GM21447 (cell line): ENCODE measurements around the gene DNAJC18.
A peak's percentile ranks its signal among the peaks of the same experiment; 100 is the strongest.

Experiments
- ATAC-seq: cut with Tn5 transposase; IDR thresholded peaks from one replicate; pipeline ENCODE4 v1.9.1; 2021; ENCODE audit not compliant: unreplicated experiment

The DNAJC18 gene

DNA sequence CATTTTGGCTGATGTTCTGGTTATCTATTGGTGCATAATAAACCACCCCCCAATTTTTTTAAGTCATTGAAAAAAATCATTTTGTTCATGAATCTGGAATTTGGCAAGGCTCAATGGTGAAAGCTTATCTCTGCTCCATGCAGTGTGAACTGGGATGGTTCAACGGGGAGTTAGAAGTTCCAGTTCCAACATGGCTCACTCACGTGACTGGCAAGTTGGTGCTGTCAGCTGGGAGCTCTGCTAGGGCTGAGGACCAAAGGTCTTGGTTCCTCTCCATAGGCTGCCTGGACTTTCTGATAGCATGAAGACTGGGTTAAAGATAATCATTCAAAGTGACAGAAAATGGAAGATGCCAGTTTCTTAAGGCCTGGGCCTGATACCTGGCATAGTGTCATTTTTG, 32.4 kb downstream of the DNAJC18 start:
- ATAC-seq: no peak

DNA sequence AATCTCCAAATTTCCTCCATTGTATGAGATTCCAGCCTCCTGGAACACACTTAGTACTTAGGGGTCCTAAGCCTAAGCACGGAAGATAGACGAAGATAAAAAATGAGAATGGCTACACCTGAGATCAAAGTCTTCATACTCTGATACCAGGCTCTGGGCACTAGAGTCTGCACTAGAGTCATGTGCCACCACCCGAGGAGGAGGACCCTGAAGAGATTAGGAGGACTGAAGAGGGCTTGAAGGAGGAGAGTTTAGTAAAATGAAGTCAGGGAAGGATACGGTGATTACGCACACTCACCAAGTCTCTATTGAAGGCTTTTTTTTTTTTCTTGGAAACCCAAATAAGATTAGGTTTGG, 34.9 kb downstream of the DNAJC18 start:
- no peak for ATAC-seq

DNA sequence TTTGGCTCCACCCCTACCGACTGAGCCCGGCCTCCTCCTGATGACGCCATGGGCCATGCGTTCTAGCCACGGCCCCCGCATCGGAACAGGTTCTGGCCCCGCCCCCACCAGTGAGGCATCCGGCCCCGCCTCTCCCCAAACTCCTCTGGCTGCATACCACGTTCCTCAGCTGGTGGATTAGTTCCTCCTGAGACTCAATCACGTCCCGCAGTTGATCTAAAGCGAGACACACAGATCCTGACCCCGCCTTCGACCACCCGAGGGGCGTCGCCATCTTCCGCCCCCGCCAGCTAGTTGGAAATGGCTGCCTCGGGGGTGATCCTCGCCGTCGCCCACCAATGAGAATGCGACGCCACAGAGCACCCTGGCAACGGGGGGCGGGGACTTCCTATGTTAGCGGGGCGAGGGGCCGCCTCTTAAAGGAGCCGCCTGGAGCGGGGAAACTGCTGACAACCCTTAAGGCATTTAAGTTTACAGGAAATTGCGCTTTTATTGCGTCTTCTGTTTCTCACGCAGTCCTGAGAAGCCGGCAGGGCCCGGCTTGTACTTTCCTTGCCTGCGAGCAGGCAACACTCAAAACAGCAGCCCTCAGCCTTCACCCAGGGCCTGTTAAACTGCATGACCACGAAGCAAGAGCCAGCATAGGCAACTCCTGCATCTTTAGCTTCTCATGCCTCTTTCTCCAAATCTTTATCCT, 35.4 kb downstream of the DNAJC18 start, which contains the start of gene SPATA24:
SPATA24 (minus strand) TSS at position 303 of the 697 bp plus-strand sequence; CDS start at position 274, 29 bp downstream.
- peak; percentile 74 for ATAC-seq

GRCh38 chr5:139403418-139403786, 35.9 kb downstream of the DNAJC18 start:
- ATAC-seq: peak; percentile 3

- no peak for ATAC-seq
Measured at GRCh38 chr5:139402561-139403158, 36.7 kb downstream of the DNAJC18 start.

DNA sequence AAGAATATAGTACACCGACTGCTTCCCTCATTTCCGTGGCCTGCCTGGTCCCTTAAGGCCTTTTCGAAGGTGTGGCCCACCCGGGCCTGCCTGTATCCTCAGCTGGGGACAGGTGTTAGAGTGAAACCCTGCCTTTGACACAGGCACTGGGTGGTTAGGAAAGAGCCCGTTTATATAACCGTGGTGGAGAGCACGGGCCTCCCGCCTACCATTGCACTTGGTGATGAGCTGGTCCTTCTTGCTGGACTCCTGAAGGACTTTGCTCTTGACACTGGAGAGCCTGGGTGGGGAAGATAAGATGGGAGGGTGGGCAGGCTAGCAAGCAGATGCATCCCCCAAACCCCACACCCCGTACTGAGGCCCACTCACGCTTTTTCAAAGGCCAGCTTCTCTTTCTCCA, 37.8 kb downstream of the DNAJC18 start:
- no peak for ATAC-seq

DNA sequence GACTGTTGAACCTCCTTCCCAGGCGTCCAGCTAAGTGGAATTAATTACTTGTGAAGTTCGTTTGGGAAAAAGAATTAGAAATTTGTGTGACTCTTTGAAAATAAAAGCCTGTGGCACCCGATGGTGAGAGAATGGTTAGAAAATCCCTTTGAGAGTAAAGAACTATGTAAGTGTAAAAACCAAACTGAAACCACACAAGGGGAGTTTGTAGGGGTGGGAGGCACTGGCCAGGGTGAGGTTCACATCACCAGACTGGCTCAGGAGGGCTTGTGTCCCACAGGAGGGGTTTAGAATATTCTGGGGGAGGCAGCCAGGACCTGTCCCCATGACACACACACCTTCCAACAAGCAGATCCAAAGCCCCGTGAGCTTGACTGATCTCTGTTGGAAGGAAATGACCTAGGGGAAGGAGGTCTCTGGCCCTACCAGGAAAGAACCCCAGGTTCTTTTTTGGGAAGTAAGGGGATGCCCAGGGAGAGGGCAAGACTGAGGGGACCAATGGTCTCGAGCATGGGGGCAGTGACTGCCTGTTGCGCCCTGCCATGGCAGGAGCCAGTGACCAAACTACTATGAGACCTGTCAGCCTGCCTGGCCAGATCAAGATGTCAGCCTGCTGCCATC, 39.7 kb downstream of the DNAJC18 start:
- no peak for ATAC-seq

DNA sequence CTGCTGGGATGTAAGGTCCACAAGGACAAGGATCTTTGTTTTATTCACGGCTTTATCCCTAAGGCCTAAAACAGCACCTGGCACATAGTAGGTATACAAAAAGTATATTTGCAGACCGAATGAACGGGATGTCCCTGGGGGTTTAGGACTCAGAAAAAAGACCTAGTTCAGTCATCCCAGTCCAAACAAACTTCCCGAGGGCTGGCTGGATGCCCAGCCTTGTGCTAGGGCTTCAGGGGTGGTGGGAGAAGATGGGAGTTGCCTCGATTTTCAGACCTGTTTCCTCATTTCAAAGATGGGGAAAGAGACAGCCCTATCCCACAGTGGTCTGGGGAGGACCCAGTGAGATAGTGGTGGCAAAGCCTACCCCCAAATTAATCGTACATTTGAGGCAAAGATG, 41.4 kb downstream of the DNAJC18 start:
- ATAC-seq: no peak

DNA sequence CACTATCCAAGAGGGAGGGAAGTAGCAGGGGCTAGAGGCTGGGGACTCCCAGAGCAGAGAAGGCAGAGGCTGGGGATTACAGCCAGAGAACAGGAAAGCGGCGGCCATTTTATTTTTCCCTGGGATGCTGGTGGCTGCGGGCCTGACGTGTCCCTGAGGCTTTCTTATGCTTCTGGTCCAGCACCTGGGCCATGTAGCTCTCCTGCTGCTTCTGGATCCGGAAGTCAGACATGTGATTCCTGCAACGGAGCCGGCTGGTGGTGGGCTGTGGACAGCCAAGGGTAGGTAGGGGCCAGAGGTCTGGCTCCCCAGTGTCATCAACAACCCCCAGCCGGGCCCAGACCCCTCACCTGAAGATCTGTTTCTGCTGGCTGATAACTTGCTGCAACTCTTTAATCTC, 42.6 kb downstream of the DNAJC18 start:
- ATAC-seq: no peak

GRCh38 chr5:139395844-139396640, 43.3 kb downstream of the DNAJC18 start:
- no peak for ATAC-seq

- ATAC-seq: no peak
Measured at GRCh38 chr5:139394654-139395566, 44.4 kb downstream of the DNAJC18 start, which contains the start of gene PROB1. Gene PROB1, minus strand, starts transcription at chr5:139395104. Its CDS starts 23 bp downstream, at chr5:139395081.

DNA sequence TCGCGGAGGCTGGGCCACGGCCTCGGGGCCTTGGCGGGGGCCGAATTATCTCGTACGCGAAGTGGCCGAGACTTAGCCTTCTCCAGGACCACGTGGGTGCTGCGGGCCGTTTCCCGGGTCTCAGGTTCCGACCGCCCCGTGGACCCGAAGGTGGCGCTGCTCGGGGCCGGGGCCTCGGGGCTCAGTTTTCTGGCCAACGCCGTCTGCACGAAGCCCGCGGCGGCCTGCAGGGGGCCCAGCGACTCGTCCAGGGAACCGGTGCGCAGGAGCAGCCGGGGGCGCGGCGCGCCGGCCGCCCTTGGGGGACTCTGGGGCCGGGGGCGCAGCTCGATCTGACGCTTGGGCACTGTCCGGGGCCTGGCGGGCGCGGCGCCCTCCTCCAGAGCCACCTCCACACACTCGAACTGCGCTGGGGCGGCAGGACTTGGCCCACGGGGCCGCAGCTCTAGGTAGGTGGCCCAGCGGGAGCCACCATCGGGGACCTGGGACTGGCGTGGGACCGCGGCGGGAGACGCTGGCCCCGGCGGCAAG, 45.1 kb downstream of the DNAJC18 start:
- no peak for ATAC-seq

GRCh38 chr5:139393497-139394122, 45.7 kb downstream of the DNAJC18 start:
- no peak for ATAC-seq

GRCh38 chr5:139392678-139393496, 46.4 kb downstream of the DNAJC18 start:
- peak; percentile 38 for ATAC-seq

GRCh38 chr5:139392324-139392677, 47.0 kb downstream of the DNAJC18 start:
- no peak for ATAC-seq

DNA sequence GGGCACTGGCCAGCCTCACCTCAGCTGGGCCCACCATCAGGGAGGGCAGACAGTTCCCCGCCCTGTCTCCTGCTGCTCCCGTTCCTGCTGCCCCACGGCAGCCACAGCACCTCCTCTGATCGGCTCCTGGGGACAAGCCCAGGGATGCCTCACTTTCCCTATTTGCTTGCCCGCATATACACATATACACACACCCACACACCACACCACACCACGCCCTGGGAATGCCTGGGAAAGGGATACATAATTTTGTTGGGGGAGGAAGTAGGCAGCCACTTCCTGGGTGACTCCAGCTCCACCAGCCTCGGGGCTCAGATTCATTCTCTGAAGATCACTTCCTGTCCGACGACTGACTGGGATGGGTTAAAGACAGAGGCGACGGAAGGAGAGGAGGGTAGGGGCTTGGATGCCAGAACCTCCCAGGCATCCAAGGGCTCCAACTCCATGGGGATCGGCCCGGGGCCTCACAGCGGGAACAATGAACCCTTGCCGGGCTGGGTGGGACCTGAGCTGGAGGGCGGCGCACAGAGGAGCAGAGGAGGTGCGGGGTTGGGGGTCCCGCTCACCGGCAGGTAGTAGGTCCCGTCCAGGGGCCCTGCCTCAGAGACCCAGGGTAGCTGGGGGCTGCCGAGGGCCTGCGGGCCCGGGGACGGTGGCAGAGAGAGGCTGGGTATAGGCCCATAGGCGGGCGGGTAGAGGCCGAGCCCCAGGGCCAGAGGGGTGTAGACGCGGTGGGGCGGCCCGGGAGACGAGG, 47.6 kb downstream of the DNAJC18 start:
- no peak for ATAC-seq

DNA sequence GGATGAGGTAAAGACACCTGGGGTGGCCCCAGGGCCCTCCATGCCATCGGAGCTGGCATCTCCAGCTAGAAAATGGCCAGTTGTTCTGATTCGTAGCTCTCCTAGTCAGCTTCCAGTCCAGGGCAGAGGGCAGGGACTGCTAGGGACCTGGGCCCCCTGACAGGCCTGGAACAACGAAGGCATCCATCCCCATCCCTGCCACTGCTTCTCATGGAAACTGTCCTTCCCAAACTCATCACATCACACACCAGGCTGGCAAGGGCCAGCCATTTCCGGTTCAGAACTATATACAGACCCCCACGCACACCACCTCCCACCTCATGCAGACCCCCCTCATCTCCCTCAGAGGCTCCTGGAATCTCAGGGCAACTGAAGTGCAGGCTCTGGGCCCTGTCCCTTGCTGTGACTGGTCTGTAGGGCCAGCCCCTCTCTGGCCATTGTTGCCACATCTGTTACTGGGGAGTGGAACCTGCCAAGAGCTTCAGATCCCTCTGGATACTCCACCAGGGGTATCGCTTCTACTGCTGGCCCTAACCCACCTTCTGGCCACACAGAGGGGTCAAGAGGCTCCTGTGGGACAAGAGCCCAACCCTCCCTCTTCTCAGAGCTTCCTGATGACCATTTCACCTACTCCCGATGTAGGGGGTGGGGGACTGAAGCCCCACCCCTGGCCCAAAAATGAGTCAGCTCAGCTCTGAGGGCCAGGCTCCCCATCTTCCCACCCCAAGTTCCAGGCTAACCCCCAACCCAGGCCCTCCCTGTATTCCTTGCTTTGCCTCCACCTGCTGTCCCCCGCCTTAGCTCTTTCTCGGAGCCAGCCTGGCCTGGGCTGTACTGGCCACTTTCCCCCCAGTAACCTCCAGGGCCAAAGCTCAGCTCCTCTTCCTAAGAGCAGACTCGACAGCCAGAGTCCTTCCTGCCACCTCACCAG, 48.4 kb downstream of the DNAJC18 start:
- ATAC-seq: no peak
